ENCODE measurements around the gene KISS1R. TPM values are rescaled to one million over a fixed set of nuclear protein-coding genes. Genes with fewer than 3 reads are reported as not detected.

Gene KISS1R
- total RNA-seq, 1 donor from 2014 or later: not detected

- intact Hi-C loops (cut with DNase I): no loop called here
- Histone ChIP-seq H3K4me1 (no peaks in the 10 kb centered on the region), H3K4me3 (no peak overlapping the region), H3K9me3 (no peaks in the 10 kb centered on the region), H3K27me3 (ENCODE audit: low read depth) (no peaks in the 10 kb centered on the region), H3K36me3 (peaks cover 42% of the 10 kb centered on the region), H3K27ac (no peak overlapping the region)
- DNase-seq (no peak), ATAC-seq (peak; percentile 38 to 40)
- TF ChIP-seq CTCF (IDR thresholded peaks at IDR 0.05): no peak
Measured at GRCh38 chr19:900302-901111, 16.6 kb upstream of the KISS1R start.

- no peak overlapping the region for H3K27ac ChIP-seq
- no peak for TF ChIP-seq CTCF (IDR thresholded peaks at IDR 0.05)
- H3K4me1 ChIP-seq: no peaks in the 10 kb centered on the region
- peaks cover 42% of the 10 kb centered on the region for H3K36me3 ChIP-seq
- H3K9me3 ChIP-seq: no peaks in the 10 kb centered on the region
- ATAC-seq (no peak), DNase-seq (no peak)
- no peak overlapping the region for H3K4me3 ChIP-seq
- intact Hi-C loops (cut with DNase I): no loop called here
- H3K27me3 ChIP-seq (ENCODE audit: low read depth): no peaks in the 10 kb centered on the region
Measured at GRCh38 chr19:901216-902092, 15.7 kb upstream of the KISS1R start.

GRCh38 chr19:902093-902370 lies 15.1 kb upstream of the KISS1R start:
- no peaks in the 10 kb centered on the region for H3K9me3 ChIP-seq
- DNase-seq (no peak), ATAC-seq (no peak)
- intact Hi-C loops (cut with DNase I): no loop called here
- H3K27me3 ChIP-seq (ENCODE audit: low read depth): no peaks in the 10 kb centered on the region
- no peak overlapping the region for H3K4me3 ChIP-seq
- H3K27ac ChIP-seq: no peak overlapping the region
- no peaks in the 10 kb centered on the region for H3K4me1 ChIP-seq
- H3K36me3 ChIP-seq: peaks cover 36% of the 10 kb centered on the region
- TF ChIP-seq CTCF (IDR thresholded peaks at IDR 0.05): no peak

- no peak for ATAC-seq
- no peaks in the 10 kb centered on the region for H3K9me3 ChIP-seq
- peaks cover 6% of the 10 kb centered on the region for H3K4me1 ChIP-seq
- H3K27ac ChIP-seq: no peak overlapping the region
- no peak for TF ChIP-seq CTCF (IDR thresholded peaks at IDR 0.05)
- intact Hi-C loops (cut with DNase I): no loop called here
- H3K27me3 ChIP-seq (ENCODE audit: low read depth): no peaks in the 10 kb centered on the region
- no peak for DNase-seq
- H3K36me3 ChIP-seq: peaks cover 30% of the 10 kb centered on the region
- H3K4me3 ChIP-seq: no peak overlapping the region
Measured at GRCh38 chr19:902446-903226, 14.5 kb upstream of the KISS1R start.

- no peak for DNase-seq
- H3K4me3 ChIP-seq: no peak overlapping the region
Measured at GRCh38 chr19:903266-903797, 13.8 kb upstream of the KISS1R start.

More at GRCh38 chr19:903266-903797, 13.8 kb upstream of the KISS1R start:
- TF ChIP-seq CTCF (IDR thresholded peaks at IDR 0.05): no peak
- Histone ChIP-seq H3K4me1 (peaks cover 9% of the 10 kb centered on the region), H3K9me3 (no peaks in the 10 kb centered on the region), H3K36me3 (peaks cover 27% of the 10 kb centered on the region), H3K27me3 (ENCODE audit: low read depth) (no peaks in the 10 kb centered on the region), H3K27ac (no peak overlapping the region)
- ATAC-seq: no peak
- intact Hi-C loops (cut with DNase I): no loop called here

Measured in lower lobe of right lung (tissue), 2 donors.